HG03159 (cell line): ENCODE data around the gene BOC.
"Not testable (repeated sequence)": the region's sequence is repeated elsewhere in the genome, so short reads cannot be mapped to it uniquely, and the experiment has no call there.

Source experiments
- ATAC-seq: cut with Tn5 transposase; IDR thresholded peaks from one replicate; pipeline ENCODE4 v1.9.1; 2021; ENCODE audit warnings: mild to moderate bottlenecking, moderate library complexity; ENCODE audit not compliant: unreplicated experiment

Gene BOC

GRCh38 chr3:113211330-113212149, at the start of gene BOC:
Gene BOC (plus strand): TSS chr3:113211557. CDS start chr3:113249803, 38,246 bp downstream.
- ATAC-seq = no peak

GRCh38 chr3:113161661-113162060, 49.7 kb upstream of the BOC start:
- ATAC-seq = no peak

GRCh38 chr3:113163152-113163551, 48.2 kb upstream of the BOC start:
- ATAC-seq = no peak

- ATAC-seq = no peak
Observed at GRCh38 chr3:113165841-113166240, 45.5 kb upstream of the BOC start.

GRCh38 chr3:113166357-113166718, 45.0 kb upstream of the BOC start:
- ATAC-seq = no peak

GRCh38 chr3:113166719-113167492, 44.5 kb upstream of the BOC start:
- ATAC-seq = no peak

- no peak for ATAC-seq
Observed at GRCh38 chr3:113167825-113168801, 43.2 kb upstream of the BOC start.

- no peak for ATAC-seq
Observed at GRCh38 chr3:113169891-113170452, 41.4 kb upstream of the BOC start.

- no peak for ATAC-seq
Observed at GRCh38 chr3:113170771-113171170, 40.6 kb upstream of the BOC start.

GRCh38 chr3:113171675-113172300, 39.6 kb upstream of the BOC start:
- not testable (repeated sequence) for ATAC-seq

- no peak for ATAC-seq
Observed at GRCh38 chr3:113173102-113173501, 38.3 kb upstream of the BOC start.

DNA sequence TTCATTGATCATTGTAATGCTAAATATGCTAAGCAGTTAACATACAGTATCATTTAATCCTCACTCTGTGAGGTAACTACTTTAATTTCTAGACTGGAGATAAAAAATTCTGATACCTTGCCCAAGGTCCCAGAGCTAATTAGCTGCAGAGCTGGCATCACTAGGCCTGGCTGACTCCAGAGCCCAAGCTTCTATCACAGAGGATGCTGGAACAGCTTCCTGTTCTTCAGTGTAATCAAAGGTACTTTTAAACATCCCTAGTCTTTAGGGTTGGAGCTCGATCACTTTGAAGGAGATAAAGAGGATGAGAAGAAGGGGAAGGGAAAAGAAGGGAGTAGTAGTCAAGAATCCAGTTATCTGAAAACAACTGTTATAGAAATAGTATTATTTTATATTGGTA, 37.1 kb upstream of the BOC start:
- ATAC-seq = no peak

GRCh38 chr3:113174801-113175485, 36.4 kb upstream of the BOC start:
- ATAC-seq = no peak

- no peak for ATAC-seq
Observed at GRCh38 chr3:113177526-113177925, 33.8 kb upstream of the BOC start.

DNA sequence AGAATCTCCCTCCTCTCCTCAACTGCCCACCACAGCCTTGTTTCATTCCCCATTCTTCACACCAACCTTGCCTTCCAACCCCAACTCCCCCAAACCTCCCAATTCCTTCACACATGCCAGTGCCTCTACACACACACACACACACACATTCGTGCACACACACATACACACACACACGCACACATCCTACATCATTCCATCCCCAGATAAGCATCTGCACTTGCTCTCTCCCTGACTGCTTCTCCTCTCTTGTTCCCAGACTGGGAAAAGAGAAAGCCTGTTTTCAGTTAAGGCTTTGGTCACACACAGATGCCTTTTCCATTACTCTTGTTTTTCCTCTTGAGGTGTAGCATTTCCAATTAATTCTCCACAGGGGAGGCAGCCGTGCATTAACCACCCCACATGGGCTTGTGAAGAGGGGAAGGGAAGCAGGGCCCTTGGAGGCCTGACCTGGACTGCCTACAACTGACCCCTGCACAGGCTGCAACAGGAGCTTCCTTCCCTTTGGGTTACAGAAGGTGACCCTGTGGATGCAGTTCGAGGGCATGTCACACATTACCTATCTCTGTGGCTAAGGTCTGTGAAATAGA, 32.0 kb upstream of the BOC start:
- no peak for ATAC-seq

GRCh38 chr3:113183748-113184661, 27.4 kb upstream of the BOC start:
- ATAC-seq = no peak

DNA sequence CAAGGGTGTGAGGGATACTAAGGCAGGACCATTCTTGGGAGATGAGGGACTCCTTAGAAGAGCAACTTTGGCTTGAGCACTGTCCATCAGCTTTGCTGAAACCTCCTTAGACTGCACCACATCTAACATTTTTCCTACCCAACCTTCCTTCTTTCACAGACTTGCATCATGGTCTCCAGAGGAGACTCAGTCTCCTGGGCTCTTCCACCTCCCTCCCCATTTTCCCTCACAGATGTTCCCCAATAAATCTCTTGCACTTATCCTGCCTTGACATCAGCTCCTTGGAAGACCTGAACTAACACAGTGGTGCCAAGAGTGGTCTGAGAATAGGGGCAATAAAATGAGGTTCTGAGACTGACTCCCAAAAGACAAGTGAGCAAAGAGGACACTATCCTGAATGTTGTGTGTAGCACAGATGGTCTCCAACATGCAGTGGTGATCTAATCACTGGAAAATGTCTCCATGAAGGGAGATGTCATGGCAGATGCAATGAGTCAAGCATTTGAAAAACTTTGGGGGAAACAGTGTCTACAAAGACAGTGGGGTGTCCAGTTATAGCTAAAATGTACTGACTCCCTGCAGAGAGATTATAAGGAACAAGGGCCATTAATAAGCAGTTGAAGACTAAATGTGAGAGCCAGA, 26.0 kb upstream of the BOC start:
- ATAC-seq = no peak

DNA sequence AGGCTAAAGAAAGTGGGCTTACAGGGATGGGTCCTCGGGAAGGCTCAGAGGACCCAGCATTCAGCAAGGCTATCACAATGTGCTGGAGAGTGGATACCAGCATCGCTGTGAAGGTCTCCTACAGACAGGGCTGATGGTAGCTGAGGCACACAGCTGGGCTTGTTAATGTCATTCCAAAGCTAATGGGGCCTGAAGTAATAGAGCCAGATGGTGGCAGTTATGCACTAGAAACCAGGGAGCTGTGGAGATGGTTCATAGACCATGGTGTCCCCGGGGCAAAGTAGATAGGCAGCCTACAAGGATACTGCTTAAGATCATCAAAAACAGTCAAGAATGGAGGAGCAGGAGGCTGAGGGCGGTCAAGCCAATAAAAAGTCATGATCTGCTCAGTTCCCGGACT, 24.8 kb upstream of the BOC start:
- ATAC-seq = no peak
